HG02852 (cell line): Measurements from ENCODE around the gene TXLNG.

Experiments
- ATAC-seq: cut with Tn5 transposase; IDR thresholded peaks from one replicate; pipeline ENCODE4 v1.9.1; 2021; ENCODE audit warnings: mild to moderate bottlenecking, moderate library complexity; ENCODE audit not compliant: unreplicated experiment

The TXLNG gene

DNA sequence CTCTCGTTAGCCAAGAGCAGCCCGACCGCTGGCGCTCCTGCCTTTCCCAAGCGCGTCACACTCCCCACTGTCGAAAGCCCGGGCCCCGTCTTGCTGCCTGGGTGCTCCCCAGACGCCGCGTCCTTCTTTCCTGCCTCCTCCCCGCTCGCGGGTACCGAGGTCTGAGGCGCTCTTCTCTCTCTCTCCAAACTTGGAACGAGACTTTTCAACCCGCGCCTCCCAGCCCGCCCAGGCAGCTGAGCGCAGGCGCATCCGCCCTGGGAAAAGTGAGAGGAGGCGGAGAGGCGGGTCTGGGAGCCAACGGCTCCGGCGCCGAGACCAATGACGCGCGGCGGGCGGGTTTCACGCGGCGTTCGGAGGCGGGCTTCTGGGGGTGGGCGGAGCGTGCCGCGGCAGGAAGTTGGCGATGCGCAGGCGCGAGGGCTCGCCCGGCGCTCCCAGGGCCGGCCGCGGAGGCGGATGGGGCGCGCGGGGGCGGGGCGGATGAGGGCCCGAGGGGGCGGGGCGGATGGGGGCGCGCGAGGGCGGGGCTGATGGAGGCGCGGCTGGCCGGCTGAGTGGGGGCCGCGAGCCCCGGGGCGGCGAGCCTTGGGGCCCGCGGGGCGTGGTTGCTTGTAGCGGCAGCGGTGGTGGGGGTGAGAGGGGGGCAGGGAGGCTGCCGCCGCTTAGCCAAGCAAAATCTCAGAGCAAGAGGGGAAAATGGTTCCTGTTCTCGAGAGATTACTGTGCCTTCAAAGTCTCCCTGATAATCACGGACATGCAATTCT lies 84.0 kb downstream of the TXLNG start, which contains the start of gene RBBP7:
RBBP7 (minus strand) TSS at position 268 of the 767 bp plus-strand sequence. CDS start 309 bp downstream, outside the sequence.
- peak; percentile 84 for ATAC-seq

DNA sequence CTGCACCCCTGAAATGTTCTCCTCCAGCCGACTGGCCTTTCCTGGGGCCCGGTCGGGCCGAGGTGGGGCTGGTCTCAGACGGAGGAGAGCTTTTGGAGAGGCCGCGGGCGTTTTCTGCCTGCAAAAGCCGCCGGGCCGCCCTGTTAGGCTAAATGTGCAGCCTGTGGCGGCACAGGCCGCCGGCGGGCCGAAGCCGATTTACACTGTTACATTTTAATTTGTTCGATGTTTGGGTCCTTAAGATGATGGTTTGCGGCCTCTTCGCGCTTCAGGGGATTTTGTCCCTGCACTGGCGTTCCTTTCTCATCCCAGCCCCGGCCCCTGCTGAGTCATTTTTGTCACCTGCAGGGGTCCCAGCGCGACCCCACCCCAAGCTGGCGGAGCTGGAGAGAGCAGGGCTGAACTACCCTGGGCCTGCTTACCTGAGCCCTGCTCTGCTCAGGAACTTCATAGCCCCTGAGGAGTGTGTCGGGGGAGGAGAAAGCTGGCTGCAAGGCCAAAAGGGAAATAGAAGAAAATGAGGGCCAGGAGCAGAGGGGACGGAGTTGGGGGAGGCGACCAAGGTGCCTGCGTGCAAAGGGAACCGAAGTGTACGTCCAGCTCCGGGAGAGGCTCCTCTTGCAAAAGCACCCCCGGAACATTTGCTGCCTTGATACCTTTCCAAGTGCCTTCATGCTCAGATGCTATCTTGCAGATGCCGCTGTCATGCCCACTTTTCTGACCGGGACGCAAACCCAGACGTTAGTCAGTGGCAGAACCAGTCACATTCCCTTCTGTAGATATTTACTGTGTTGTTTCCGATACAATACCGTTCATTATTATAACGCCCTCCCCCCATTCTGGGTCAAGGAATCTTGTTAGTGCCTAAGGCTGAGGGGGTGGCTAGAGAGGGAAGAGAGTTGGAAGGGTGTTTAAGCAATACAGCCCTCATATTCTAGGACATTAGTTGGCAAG lies 84.9 kb downstream of the TXLNG start:
- ATAC-seq: peak; percentile 17

DNA sequence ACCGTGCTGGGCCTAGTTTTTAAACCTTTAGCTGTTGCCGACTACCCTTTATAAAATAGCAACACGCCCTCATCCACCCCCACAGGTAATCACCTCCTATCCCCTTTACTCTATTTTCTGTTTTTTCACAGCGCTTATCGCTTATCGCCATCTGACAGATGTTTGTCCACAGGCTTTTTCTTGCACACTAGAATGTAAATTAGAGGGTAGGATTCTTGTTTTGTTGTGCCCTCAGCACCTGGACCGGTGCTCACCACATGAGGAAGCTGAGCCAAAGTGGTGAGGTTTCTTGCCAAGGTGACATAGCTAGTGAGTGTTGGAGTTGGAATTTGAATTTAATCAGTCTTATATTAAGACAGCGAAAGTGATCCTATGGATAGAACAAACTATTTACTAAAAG lies 86.8 kb downstream of the TXLNG start:
- no peak for ATAC-seq

DNA sequence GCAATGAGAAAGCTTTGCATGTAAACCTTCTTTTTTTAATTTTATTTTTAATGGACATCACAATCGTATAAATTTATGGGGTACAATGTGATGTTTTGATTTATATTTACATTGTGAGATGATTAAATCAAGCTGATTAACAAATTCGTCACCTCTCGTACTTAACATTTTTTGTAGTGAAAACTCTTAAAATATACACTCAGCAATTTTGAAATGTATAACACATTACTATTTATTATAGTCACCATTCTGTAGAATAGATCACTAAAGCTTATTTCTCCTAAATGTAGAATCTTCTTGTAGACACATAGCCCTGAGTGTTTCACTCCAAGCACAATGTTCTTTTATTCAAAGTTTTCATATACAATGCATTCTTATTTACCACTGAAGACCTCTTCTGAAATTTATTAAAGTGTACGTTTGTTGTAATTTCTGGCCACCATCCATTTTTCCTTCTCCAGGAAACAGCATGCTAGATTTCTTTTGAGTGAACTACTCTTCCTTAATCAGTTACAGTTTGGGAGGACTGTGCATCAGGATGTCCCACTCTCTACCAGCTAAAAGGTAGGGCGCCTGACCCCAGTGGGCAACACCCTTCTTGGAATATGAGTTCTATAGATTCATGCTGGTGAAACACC lies 88.3 kb downstream of the TXLNG start:
- no peak for ATAC-seq

DNA sequence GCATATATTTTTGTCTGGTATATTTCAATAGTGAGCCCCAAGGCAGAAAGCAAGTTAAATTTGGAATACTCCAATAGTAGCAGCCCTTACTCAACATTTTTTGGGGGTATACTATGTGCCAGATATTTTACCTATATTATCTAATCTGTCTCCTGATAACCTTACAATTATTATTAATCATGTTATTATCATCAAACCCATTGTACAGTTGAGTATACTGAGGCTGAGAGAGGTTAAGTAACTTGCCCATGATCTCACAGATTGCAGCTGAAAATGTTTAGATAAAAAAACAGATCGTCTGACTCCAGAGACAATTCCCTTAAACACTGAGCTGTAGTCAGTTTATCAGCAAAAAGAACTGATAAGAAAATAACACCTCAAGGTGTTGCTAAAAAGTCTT lies 90.4 kb downstream of the TXLNG start:
- no peak for ATAC-seq

DNA sequence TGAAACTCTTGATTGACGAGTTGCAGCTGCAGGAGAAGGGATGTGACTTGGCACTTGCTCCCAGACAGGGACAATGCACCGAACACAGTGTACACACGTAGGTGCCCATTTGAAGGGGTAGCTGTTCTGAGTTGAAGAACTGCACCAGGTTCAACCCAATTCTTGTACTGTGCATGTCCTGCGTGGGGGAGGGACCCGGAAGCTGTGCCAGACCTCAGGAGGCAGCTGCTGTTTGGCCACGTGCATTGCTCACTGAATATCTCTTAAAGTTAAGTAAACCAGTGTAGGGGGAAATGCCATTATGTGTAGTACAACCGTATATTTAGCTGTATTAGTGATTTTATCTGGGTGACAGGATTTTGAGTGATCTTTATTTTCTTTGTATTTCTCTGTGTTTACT lies 95.9 kb downstream of the TXLNG start:
- ATAC-seq: peak; percentile 43

DNA sequence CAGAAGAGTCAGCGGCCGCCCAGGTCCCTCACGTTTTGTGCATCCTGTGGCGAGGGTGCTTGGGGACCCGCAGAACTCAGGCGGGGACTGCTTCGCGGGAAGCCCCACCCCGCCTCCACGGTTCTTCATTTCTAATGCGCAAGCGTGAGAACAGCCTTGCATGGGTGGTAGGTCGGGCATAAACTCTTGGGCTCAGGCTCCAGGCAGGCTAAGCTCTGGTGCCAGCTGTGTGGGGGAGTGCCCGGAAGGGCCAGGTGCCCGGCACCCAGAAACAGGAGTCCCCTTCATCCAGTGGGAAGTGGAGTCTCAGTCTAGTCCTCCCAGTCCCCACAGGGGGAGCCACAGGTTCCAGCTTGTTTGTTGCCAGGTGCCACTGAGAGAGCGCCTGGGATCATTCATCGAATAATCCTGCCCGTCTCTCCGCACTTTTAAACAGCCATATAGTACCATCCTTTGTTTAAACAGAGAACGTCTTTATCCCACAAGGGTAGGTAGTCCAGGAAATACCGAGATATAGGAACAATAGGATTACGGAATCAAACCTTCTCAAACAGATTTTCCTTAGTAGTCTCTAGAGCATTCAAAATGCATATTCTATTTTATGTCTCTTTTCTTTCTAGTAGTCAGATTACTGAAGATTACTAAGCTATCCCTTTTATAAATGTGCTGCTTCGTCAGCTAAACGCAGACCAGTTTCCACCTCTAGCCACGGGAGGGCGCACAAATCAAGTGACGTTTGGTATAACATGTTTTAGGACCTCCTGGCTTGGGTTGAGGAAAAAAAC lies 96.6 kb downstream of the TXLNG start:
- ATAC-seq: peak; percentile 65

DNA sequence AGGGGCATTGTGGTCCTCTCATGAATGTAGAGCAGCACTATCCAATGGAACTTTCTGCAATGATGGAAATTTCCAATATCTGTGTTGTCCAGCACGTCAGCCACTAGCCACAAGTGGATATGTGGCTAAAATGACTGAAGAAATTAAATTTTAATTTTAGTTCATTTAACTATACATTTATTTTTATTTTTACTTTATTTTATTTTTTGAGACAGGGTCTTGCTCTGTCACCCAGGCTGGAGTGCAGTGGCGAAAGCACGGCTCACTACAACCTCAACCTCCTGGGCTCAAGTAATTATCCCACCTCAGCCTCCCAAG lies 97.2 kb downstream of the TXLNG start:
- no peak for ATAC-seq

DNA sequence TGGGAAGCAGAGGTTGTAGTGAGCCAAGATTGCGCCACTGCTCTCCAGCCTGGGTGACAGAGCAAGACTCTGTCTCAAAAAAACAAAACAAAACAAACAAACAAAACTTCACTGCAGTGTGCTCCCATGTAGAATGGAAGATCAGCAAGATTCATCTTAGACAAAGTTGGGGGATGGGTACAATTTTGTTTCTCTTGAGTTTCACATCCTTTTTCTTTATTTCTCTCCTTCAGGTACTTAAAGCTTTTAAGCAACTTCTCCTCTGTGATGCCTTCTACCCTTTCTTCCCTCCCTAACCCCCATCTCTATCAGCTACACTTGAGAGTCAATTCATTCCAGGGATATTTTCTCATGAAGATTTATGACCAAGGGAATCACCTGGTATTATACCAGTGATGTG lies 99.4 kb downstream of the TXLNG start:
- ATAC-seq: no peak

DNA sequence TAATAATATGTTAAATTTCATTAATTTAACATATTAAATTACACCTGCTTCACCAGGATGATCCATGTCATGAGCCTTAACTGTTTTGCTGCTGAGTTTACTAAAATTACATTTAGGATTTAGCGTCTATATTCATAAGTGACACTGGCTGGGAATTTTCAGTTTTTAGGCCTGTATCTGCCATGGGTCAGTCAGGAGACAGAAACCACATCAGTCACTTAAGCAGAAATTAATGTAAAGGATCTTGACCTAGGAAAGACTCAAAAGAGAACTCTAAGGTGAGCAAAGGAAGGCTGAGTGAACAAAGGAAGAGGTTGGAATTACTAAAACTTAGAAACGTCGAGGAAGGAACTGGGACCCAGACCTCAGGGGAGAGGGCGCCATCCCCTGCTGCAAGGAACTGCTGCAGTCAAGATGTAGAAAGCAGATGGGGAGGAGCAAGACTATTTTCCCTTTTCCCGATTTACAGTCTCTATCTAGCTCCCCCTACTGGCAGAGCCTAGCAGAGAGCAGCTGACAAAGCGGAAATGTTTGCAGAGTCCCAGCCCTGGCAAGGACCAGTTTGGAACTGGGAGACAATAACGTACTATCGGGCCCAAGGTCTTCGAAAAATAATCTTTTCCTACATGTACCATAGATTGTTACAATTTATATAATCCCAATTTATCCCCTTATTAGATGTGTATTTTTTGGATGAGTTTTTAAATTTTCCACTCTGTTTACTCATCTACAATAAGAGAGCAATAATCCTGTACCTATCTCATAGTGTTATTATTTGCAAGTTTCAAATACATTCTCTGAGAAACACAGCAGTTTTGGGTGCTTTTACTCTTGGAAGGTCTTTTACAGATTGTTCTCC lies 106.5 kb downstream of the TXLNG start:
- ATAC-seq: peak; percentile 85
